NCI-H2081 (cell line): ENCODE measurements around the gene TRABD.

Experiments
- DNase-seq, 2 experiments: peaks; one replicate each; lab custom pipeline; 2025; lab: John Stamatoyannopoulos, UW

Gene TRABD

DNA sequence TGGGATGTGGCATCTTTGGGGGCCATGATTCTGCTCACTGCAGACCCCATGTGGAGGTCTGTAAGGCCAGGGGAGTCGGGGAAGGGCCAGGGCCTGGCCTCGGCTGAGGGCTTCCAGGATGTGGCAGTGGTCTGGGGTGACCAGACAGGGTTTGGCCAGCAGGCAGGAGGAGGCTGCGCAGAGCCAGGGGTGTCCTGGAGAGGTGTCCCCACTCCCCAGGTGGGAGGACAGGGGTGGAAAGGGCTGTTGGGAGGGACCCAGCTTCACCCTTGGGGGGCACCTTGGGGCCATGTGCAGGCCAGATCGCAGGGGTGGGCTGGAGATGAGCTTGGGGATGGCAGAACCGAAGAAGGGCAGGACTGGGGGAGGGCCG is 11.7 kb upstream of the TRABD start:
- no peak for DNase-seq

DNA sequence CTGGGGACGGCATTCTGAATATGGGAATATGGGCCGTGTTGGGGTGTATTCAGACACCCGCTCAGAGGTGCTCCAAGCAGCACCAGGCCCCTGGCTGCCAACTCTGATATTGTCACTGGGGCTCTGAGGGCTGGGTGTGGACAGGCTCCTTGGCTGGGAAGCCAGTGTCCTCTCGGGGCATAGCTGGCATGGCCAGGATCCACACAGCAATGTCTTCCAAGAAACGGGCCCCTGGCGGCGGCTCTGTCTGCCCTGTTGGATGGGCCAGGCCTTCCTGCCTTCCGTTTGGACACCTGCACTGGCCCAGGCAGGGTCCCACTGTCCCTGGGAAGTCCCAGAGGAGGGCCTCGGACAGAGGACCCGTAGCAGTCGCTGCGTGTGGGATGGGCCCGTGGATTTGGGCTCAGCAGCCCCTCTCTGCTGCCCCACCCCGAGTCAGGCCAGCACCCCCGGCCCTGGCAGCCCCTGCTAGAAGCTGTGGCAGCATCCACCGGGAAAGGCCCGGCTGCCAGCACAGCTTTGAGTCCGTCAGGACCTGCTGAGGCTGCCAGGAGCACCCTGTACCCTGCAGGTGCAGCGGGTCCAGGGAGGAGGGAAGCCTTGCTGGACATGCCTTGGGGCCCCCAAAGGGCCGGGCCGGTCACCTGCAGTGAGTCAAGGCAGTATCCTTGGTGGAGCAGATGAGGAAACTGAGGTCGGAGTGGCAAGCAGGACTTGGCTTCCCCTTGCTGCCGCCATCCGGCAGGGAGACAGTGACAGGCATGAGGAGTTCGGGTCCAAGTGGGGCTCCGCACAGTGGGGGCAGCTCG is 11.1 kb upstream of the TRABD start:
- no peak for DNase-seq

DNA sequence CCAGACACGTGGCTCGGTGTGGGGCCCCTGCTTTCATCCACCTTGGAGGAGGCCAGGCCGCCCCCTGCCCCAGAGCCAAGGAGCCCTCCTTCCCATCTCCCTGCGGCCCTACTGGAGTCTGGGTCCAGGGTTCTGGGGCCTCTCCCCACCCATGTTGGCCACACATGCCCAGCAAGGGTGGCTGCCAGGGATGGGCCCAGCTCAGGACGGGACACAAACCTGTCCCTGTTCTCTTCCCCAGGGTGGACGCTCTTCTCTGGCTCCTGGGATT is 10.6 kb upstream of the TRABD start:
- DNase-seq: no peak

DNA sequence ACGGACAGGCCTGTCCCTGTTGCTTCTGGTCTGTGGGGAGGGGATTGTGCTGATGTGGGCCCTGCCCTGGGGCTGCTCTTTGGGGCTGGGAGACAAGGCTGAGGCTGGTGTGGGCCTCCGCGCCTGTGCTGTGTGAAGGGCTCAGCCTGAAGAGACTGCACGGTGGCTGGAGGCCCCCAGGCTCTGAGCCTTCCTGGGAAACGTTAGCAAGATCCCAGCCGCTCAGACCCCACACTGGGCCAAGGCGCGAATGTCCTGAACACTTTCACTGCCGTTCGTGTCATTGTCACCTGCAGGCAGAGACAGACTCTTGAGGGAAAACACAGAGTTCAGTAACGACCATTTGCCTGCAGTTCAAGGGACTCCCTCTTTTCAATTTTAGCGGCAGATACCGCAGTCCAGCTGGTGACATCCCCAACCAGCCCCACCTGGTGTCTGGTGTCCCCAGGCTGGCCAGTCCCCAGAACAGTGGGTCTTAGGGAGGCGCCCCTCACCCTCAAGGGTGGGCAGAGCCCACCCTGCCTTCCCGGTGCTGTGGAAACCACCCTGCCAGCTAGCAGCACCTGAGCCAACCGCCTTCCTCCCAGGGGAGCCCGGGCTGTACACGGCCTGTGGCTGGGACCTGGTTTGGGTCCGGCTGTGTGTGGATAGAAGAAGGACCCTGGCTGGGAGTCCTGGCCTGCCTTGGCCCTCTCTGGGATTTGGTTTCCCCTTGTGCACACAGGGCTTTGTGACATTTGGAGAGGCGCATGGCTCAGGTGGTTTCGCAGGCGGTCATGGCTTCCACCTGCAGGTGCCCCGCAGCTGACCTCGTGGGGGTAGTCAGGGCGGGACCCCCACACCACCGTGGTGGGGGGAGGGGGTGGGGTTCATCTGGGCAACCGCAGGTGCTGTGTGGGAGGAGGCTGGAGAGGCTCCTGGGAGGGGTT is 9.5 kb upstream of the TRABD start:
- DNase-seq: no peak

DNA sequence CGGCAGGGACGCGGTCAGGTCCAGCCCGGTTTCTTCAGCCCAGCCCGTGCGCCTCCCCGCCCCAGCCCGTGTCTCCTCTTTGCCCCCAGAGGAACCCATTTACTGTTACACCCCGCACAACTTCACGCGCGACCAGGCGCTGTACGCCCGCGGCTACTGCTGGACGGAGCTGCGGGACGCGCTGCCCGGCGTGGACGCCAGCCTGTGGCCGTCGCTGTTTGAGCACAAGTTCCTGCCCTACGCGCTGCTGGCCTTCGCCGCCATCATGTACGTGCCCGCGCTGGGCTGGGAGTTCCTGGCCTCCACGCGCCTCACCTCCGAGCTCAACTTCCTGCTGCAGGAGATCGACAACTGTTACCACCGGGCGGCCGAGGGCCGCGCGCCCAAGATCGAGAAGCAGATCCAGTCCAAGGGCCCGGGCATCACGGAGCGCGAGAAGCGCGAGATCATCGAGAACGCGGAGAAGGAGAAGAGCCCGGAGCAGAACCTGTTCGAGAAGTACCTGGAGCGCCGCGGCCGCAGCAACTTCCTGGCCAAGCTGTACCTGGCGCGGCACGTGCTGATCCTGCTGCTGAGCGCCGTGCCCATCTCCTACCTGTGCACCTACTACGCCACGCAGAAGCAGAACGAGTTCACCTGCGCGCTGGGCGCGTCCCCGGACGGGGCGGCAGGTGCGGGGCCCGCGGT is 8.7 kb upstream of the TRABD start:
- no peak for DNase-seq

DNA sequence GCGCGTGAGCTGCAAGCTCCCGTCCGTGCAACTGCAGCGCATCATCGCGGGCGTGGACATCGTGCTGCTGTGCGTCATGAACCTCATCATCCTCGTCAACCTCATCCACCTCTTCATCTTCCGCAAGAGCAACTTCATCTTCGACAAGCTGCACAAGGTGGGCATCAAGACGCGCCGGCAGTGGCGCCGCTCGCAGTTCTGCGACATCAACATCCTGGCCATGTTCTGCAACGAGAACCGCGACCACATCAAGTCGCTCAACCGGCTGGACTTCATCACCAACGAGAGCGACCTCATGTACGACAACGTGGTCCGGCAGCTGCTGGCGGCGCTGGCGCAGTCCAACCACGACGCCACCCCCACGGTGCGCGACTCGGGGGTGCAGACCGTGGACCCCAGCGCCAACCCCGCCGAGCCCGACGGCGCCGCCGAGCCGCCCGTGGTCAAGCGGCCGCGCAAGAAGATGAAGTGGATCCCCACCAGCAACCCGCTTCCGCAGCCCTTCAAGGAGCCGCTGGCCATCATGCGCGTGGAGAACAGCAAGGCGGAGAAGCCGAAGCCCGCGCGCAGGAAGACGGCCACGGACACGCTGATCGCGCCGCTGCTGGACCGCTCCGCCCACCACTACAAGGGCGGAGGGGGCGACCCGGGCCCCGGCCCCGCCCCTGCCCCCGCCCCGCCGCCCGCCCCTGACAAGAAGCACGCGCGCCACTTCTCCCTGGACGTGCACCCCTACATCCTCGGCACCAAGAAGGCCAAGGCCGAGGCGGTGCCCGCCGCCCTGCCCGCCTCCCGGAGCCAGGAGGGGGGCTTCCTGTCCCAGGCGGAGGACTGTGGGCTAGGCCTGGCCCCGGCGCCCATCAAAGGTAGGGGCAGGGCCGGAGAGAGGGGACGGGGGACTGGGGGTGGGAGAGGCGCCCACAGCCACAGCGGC is 7.9 kb upstream of the TRABD start:
- no peak for DNase-seq

DNA sequence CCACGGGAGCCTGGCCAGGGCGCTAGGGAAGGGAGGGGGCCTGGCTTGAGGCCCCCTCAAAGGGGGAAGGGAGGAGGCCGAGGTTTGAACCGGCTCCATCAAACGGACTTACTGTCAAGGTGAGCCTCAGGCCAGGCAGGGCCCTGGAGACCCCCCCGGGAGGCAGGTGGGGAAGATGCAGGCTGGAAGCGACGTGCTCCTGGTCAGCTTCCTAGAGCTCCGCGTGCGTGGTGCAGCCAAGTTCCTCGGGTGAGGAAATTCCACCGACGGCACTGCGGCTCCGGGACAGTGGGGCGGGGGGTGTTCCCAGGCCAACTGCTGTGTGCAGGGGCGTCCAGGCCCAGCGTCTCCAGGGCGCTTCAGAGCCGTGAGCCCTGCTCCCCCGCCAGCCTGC is 7.2 kb upstream of the TRABD start:
- no peak for DNase-seq

DNA sequence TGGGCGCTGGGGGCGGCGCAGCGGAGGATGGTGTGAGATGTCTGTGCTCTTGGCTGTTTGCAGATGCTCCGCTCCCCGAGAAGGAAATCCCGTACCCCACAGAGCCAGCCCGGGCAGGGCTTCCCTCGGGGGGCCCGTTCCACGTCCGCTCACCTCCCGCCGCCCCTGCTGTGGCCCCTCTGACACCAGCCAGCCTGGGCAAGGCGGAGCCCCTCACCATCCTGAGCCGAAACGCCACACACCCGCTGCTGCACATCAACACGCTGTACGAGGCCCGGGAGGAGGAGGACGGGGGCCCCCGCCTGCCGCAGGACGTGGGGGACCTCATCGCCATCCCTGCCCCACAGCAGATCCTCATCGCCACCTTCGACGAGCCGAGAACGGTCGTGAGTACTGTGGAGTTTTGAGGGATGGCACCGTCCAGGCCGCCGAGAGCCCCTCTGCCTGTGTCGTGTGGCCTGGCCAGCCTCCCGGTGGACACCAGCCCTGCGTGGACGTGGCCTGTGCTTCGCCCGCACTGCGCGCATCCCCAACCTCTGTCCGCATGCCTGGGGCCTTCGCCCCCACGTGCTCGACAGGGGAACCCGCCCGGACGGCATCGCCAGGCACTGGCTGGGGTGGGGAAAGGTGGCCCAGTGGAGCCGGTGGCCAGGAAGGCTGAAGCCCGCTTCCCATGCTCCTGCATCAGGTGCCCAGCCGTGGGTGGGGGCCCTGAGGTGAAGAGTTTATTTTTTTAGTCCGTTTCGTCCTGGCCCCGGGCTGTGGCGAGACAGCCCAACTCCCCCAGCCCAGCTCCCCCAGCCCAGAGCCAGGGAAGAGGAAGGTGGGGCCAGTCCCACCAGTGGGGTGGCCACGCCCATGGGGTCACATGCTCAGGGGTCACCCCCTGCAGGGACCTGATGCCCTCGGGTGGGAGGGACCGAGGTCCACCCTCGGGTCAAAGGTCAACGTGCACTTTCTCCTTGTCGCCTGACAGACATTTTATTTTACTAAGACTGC is 6.5 kb upstream of the TRABD start:
- DNase-seq: no peak

DNA sequence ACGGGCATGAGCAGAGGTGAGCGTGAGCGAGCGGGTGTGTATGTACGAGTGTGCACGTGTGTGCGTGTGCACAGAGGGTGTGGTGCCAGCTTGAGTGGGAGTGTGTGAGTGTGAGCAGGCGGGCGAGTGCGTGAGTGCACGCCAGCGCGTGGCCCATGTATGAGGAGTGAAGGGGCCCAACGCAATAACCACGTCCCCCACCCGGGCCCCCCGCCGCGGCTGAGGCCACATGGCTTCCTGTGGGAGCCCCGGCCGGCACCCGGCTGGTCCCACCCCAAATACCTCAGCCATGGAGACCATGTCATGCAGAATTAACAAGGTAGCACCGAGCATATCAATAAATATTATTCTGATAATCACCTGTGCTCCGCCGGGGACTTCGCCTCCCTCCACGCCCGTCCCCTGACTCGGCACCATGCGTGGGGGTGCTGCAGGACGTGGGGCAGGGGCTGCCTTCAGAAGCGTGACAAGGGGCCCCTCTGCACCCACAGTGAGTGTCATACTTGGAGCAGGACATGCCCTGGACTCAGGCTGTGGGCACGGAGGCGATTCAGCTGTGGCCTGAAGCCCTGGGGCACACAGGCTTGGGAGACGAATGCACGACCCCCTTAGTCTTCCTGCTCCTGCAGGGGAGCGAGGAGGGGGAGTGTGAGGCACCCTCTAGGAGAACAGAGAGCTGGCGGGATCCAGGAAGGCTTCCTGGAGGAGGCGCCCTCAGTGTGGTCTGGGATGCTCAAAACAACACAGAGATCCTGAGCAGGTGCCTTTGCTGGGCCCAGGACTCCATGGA is 5.6 kb upstream of the TRABD start:
- DNase-seq: no peak

DNA sequence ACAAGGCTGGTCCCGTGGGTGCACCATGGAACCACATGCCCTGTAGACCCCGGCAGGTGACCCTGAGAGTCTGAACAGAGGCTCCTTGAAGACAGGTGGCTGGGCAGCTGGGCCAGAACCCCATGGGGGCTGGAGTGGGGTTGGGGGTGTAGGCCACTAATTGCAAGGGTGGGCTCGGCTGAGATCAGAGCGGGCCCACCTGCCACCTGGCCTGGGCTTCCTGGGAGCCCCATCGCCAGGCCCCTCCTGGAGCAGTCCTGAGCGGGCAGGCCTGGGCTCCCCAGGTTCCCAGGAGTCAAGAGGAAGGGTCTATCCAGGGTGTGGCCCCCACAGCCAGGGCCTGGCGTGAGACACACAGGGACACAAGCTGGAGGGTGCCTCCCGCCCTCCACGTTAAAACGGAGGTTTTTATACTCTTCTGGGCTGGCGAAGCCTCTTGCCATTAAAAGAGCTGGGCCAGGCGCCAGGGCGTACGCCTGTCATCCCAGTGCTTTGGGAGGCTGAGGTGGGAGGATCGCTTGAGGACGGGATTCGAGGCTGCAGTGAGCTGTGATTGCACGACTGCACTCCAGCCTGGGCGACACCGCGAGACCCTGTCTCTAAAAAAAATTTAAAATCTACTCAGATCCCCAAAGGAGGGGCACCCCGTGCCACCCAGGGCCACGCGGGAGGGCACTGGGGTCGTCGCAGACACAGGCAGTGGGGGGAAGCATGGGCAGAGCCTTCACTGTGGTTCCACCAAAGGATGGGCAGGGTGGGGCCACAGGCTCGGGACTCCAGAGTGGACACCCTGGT is 4.8 kb upstream of the TRABD start:
- no peak for DNase-seq

DNA sequence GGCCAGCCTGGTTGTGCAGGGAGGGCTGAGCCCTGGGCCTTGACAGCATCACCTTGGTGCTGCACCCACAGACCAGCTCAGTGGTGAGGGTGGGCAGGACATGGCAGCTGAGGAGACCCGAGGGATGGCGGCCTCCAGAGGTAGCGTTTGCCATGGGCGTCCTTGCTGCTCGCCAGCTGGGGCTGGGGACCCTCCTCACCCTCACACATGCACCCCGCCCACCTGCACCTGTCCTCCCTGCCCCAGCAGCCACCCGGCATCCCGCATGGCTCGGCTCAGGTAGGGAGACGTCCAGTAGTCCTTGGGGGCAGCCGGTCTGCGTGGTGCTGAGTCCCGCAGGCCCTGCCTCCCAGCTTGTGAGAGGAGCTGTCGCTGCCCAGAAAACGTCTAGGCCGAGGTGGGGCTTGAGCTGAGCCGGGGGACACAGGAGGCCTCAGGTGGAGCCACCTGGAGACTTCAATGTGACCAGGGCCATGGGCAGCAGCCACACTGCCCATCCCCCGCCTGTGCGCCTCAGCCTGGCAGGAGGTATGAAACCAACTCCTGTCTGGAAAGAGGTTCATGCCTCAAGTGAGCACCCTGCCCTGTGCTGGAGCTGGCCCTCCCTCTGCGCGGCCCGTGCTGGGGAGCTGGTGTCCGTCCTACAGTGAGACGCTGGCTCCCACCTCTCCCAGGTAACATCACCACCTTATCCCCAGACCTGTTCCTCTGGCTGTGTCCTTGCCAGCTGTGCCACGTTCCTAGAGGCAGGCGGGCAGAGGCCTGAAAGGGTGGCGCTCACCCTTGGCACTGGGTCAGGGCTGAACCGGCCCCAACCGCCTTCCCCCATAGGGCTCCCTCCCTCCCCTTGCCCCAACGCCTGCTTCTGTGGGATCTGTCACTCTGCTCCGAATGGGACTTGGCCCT is 3.3 kb upstream of the TRABD start:
- DNase-seq: no peak

DNA sequence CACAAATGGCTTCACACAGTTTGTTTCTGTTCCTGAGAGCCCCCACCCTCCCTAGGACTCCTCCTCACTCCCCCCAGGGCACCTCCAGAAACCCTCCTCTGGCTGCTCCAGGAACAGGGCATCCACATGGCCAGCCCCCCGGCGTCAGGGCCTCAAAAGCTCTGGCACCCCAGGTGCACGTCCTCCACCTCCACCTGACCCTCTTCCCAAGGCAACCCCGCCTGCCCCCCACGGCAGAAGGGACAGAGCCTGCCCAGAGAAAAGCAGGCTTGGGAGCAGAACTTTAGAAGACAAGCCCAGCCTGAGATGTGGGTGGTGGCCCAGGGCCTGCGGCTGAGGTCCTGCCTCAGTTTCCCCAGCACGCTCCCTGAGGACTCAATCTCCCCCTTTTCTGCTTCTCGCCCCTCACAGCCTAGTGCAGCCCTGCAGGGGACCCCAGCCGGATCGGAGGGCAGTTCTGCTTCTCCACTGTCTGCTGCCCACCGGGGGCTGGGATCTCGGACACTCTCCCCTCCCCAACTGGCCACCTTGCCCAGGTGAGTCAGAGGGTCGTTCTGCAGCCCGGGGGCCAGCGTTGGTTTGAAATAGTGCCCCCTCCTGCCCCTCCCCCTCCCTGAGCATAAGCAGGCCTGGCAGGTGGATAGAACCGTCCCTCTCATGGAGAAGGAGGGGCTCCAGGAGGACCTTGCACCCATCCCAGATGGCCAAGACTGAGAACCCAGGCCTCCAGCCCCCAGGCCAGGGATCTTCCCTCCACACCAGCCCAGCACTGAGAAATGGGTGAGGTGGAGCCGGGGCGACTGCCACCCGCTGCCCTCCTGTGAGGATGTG is 2.4 kb upstream of the TRABD start:
- no peak for DNase-seq

DNA sequence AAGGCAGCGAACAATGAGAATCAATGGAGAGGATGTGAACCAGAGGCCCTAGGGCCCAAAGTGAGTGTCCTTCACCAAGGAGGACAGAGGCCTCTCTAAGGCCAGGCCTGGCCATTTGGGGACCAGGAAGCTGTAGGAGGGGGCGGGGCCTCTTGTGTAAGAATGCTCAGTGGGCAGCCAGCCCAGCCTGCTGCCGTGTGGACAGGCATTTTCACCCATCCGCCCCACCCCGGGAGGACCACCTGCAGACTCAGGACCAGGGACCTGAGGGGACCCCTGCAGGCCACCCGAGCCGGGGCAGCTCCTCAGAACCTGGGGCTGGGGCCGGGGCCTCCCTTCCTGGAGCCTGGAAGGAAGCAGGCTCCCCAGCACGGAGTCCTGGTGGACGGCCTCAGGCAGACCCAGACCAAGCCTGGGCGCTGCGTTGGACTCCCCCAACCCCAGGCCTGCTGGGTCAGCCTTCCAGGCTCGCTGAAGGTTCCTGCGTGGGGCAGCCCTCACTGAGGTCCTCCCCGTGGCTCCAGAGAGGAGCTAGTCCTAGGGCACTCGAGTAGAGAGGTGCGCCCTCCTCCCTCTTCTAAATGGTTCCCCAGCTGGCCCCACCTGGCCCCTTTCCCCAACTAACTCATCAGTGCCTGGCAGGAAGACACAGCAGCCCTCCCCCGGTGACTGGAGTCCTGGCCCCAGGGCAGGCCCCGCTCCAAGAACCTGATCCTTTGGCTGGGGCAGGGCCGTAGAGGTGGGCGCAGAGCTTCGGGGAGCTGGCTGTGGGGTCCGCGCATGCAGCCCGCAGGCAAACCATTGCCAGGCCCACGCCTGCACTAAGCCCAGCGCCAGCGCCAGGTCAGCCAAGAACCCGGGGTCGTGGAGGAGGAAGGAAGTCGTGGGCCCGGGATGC is 1.5 kb upstream of the TRABD start:
- no peak for DNase-seq

DNA sequence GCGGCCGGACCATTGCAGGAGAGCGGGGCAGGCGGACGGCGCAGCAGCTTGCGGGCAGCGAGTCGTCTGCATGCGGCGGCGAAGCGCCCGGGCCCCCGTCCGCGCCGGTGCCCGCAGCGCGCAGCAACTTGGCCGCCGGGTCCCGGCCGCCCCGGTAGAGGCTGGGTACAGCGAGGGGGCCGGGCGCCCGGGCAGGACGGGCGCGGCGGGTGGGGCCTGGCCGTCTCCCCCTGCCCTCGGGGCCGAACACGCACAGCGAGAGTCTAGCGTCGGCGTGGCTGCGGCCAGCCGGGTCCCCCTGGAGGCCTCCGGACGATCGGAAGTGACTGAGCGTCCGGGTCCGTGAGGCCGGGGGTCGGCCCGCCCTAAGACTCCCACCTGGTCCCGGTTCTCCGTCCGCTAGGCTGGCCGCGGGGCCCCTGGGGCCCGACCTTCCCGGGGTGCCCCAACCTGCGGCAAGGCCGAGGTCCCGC is 775 bp upstream of the TRABD start:
- DNase-seq: no peak

DNA sequence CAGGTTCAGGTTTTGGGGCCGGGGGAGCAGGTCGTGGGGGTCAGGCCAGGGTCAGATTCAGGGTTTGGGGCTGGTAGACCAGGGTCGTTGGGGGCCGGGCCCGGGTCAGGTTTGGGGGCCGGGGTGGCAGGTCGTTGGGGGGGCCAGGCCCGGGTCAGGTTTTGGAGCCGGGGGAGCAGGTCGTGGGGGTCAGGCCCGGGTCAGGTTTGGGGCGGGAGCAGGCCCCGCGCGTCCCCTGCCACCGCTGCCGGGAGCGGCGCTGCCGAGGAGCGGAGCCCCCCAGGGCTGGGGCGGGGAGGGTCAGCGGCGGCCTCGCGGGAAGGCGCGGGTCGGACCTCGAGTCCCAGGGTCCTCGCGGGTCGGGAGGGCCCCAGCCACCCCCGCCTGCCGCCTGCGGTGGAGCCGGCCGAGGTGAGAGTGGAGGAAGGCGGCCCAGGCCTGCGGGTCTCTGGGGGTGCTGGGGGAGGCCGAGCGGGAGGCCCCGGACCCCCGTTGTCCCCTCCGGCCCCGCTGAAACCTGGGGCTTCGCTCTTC is 535 bp downstream of the TRABD start:
- DNase-seq: no peak
